Liver (tissue), 9 donors: ENCODE data around the gene LCP2. TPM values are rescaled to one million over a fixed set of nuclear protein-coding genes. Genes with fewer than 3 reads are reported as not detected.

Experiments used
- DNase-seq: peaks from one replicate; pipeline ENCODE4 v3.0.0-alpha.2; 2017; ENCODE audit warnings: low spot score
- H3K27ac ChIP-seq, 2 donors: one replicate each; pipeline ENCODE4 v1.7.0; 2013; ENCODE audit warnings: inconsistent platforms in 2 of 2, low read length in 2 of 2, control low read depth in 1 of 2, low read depth in 1 of 2, mild to moderate bottlenecking in 1 of 2
- H3K27me3 ChIP-seq, 4 donors: one replicate each; pipeline versions ENCODE4 v1.6.1 to v1.7.0; 2013; ENCODE audit warnings: low read length in 3 of 4, inconsistent platforms in 1 of 4, mild to moderate bottlenecking in 1 of 4, moderate library complexity in 1 of 4; ENCODE audit not compliant: control insufficient read depth in 4 of 4, insufficient read depth in 4 of 4
- H3K36me3 ChIP-seq, 4 donors: one replicate each; pipeline versions ENCODE4 v1.6.1 to v1.7.0; 2013; ENCODE audit warnings: low read length in 3 of 4, mild to moderate bottlenecking in 3 of 4, low read depth in 1 of 4, moderate library complexity in 1 of 4; ENCODE audit not compliant: control insufficient read depth in 4 of 4, insufficient read depth in 3 of 4
- H3K4me1 ChIP-seq, 4 donors: one replicate each; pipeline versions ENCODE4 v1.6.1 to v1.7.0; 2013; ENCODE audit warnings: low read length in 3 of 4, mild to moderate bottlenecking in 3 of 4, moderate library complexity in 1 of 4; ENCODE audit not compliant: control insufficient read depth in 4 of 4, insufficient read depth in 4 of 4
- H3K4me3 ChIP-seq, 3 donors: one replicate each; pipeline versions ENCODE4 v1.6.1 to v1.7.0; 2013; ENCODE audit warnings: low read length in 3 of 3, control low read depth in 1 of 3, low read depth in 1 of 3, mild to moderate bottlenecking in 1 of 3
- H3K9ac ChIP-seq, 2 donors: one replicate each; pipeline ENCODE4 v1.7.0; 2013; ENCODE audit warnings: low read length in 2 of 2, mild to moderate bottlenecking in 2 of 2, moderate library complexity in 2 of 2, control low read depth in 1 of 2, low read depth in 1 of 2
- H3K9me3 ChIP-seq, 4 donors: one replicate each; pipeline versions ENCODE4 v1.6.1 to v1.7.0; 2013; ENCODE audit warnings: low read length in 3 of 4; ENCODE audit not compliant: control insufficient read depth in 4 of 4
- ATF3 ChIP-seq: IDR thresholded peaks from 2 replicates; pipeline ENCODE4 v1.6.1; 2016; ENCODE audit warnings: antibody characterized with exemption
- CTCF ChIP-seq: fragments of 150-350 bp; IDR thresholded peaks from 2 replicates; pipeline ENCODE4 v1.5.1; 2017; ENCODE audit warnings: improper control_type of control experiment, low read depth, low read length; ENCODE audit not compliant: missing input control
- EGR1 ChIP-seq, 2 donors: IDR thresholded peaks; 2 replicates each; pipeline ENCODE4 v1.6.1; 2016 to 2018; ENCODE audit warnings: antibody characterized with exemption in 2 of 2, low read depth in 2 of 2
- FOXA1 ChIP-seq: IDR thresholded peaks from 2 replicates; pipeline ENCODE4 v1.6.1; 2016; ENCODE audit warnings: antibody characterized with exemption
- FOXA2 ChIP-seq: IDR thresholded peaks from 2 replicates; pipeline ENCODE4 v1.6.1; 2016; ENCODE audit warnings: antibody characterized with exemption
- GABPA ChIP-seq, 2 donors: IDR thresholded peaks in 1 of 2; conservative IDR thresholded peaks in 1 of 2; 2 replicates each; pipeline ENCODE4 v1.6.1; 2016; ENCODE audit warnings: antibody characterized with exemption in 2 of 2, mild to moderate bottlenecking in 1 of 2, moderate library complexity in 1 of 2
- HNF4A ChIP-seq, 2 donors: conservative IDR thresholded peaks; 2 replicates each; pipeline ENCODE4 v1.6.1; 2016; ENCODE audit warnings: antibody characterized with exemption in 2 of 2, mild to moderate bottlenecking in 2 of 2
- HNF4G ChIP-seq: IDR thresholded peaks from 2 replicates; pipeline ENCODE4 v1.6.1; 2016; ENCODE audit warnings: antibody characterized with exemption
- JUND ChIP-seq, 2 donors: IDR thresholded peaks; 2 replicates each; pipeline ENCODE4 v1.6.1; 2016; ENCODE audit warnings: antibody characterized with exemption in 2 of 2
- MAX ChIP-seq: IDR thresholded peaks from 2 replicates; pipeline ENCODE4 v1.6.1; 2016; ENCODE audit warnings: antibody characterized with exemption
- NR2F2 ChIP-seq: IDR thresholded peaks from 2 replicates; pipeline ENCODE4 v1.6.1; 2016; ENCODE audit warnings: antibody characterized with exemption
- RAD21 ChIP-seq, 2 donors: IDR thresholded peaks; 2 replicates each; pipeline ENCODE4 v1.6.1; 2016; ENCODE audit warnings: antibody characterized with exemption in 2 of 2, mild to moderate bottlenecking in 2 of 2
- REST ChIP-seq: IDR thresholded peaks from 2 replicates; pipeline ENCODE4 v1.6.1; 2016; ENCODE audit warnings: antibody characterized with exemption, mild to moderate bottlenecking
- RXRA ChIP-seq, 2 donors: IDR thresholded peaks; 2 replicates each; pipeline ENCODE4 v1.6.1; 2017 to 2018; ENCODE audit warnings: antibody characterized with exemption in 2 of 2, mild to moderate bottlenecking in 1 of 2
- SP1 ChIP-seq: IDR thresholded peaks from 2 replicates; pipeline ENCODE4 v1.6.1; 2018; ENCODE audit warnings: antibody characterized with exemption, mild to moderate bottlenecking
- TAF1 ChIP-seq: conservative IDR thresholded peaks from 2 replicates; pipeline ENCODE4 v1.6.1; 2016; ENCODE audit warnings: antibody characterized with exemption, mild to moderate bottlenecking
- YY1 ChIP-seq: IDR thresholded peaks from 2 replicates; pipeline ENCODE4 v1.6.1; 2016; ENCODE audit warnings: antibody characterized with exemption, mild to moderate bottlenecking
- ZBTB33 ChIP-seq: IDR thresholded peaks from 2 replicates; pipeline ENCODE4 v1.6.1; 2016; ENCODE audit warnings: antibody characterized with exemption
- whole genome bisulfite sequencing: extraction: QIAGEN DNeasy Blood & Tissue Kit; methylation state at CpG from one replicate; pipeline ENCODE4 v1.1.7; 2013; 5-methylcytosine and 5-hydroxymethylcytosine counted together
- polyA plus RNA-seq, 2 donors: library from polyadenylated mRNA; stranded (reverse) in 1 of 2; unstranded in 1 of 2; fragments of 200-250 nt in 1 of 2; fragments of >200 nt in 1 of 2; fragmentation: Nextera tagmentation in 1 of 2; extraction: Ambion mirVana in 1 of 2; gene quantifications; one replicate each; pipeline versions ENCODE4 v1.2.1 to v1.2.3, GENCODE V29; 2013 to 2015
- total RNA-seq, 2 donors: library from RNA; depleted of rRNA; stranded (reverse); fragments of >200 nt; gene quantifications; one replicate each; pipeline ENCODE4 v1.2.3, GENCODE V29; 2014
- donor health status: healthy.
- donor health status: healthy.
- donor health status: healthy.
- donor health status: healthy.
- donor health status: healthy.

The LCP2 gene
- total and polyA plus RNA-seq, 4 donors: 3.6 to 16.3 (median 6.7) TPM

GRCh38 chr5:170201311-170201710, 96.3 kb downstream of the LCP2 start:
- Histone ChIP-seq H3K36me3 (no peaks in the 10 kb centered on the region), H3K27me3 (peaks cover 0 to 4% (median under 1%) of the 10 kb centered on the region in 4 donors), H3K9me3 (no peaks in the 10 kb centered on the region), H3K4me1 (no peaks in the 10 kb centered on the region), H3K9ac (no peak overlapping the region), H3K4me3 (no peak overlapping the region), H3K27ac (no peak overlapping the region)
- no peak for DNase-seq
- TF ChIP-seq SP1 (no peak), YY1 (no peak), HNF4A (conservative IDR thresholded peaks at IDR 0.05) (no peak), FOXA1 (no peak), FOXA2 (no peak), RAD21 (IDR thresholded peaks at IDR 0.05) (no peak), MAX (no peak), NR2F2 (no peak), HNF4G (no peak), TAF1 (no peak), GABPA (IDR thresholded peaks at IDR 0.05 in 1 of 2, conservative IDR thresholded peaks at IDR 0.05 in 1 of 2) (no peak), REST (no peak)
- 60% methylated on average over 2 of the region's 2 CpGs for WGBS

- no peaks in the 10 kb centered on the region for H3K9me3 ChIP-seq
- TF ChIP-seq CTCF (no peak), FOXA1 (no peak), ZBTB33 (no peak), RXRA (IDR thresholded peaks at IDR 0.05) (no peak), EGR1 (IDR thresholded peaks at IDR 0.05; ENCODE audit: low read depth in 2 of 2) (no peak), JUND (IDR thresholded peaks at IDR 0.05) (no peak), YY1 (no peak), ATF3 (no peak), GABPA (IDR thresholded peaks at IDR 0.05 in 1 of 2, conservative IDR thresholded peaks at IDR 0.05 in 1 of 2) (no peak), MAX (no peak), RAD21 (IDR thresholded peaks at IDR 0.05) (no peak), REST (no peak), NR2F2 (no peak), TAF1 (no peak)
- H3K27ac ChIP-seq: no peak overlapping the region
- no peaks in the 10 kb centered on the region for H3K4me1 ChIP-seq
- peaks cover 0 to 4% (median under 1%) of the 10 kb centered on the region in 4 donors for H3K27me3 ChIP-seq
- DNase-seq: no peak
- WGBS: 10% methylated on average over 1 of the region's 1 CpG
- no peaks in the 10 kb centered on the region for H3K36me3 ChIP-seq
- H3K4me3 ChIP-seq: no peak overlapping the region
- no peak overlapping the region for H3K9ac ChIP-seq
Observed at GRCh38 chr5:170200876-170201275, 96.7 kb downstream of the LCP2 start.
